ENCODE measurements around the gene PPP2R5A. TPM values are rescaled to one million over a fixed set of nuclear protein-coding genes. Genes with fewer than 3 reads are reported as not detected.
A peak's percentile ranks its signal among the peaks of the same experiment; 100 is the strongest.

PPP2R5A gene
- total RNA-seq (10 to 100 TPM; 19.9 to 26.9 TPM), polyA plus RNA-seq (ENCODE audit: insufficient read depth, low read depth, low replicate concordance) (37.8 TPM)
- long read RNA-seq, donor 1, transcript PPP2R5A-201 (13 exons, 3,128 nt), result major isoform, 6 of 6 reads
- long read RNA-seq, donor 1, partial matches to known transcripts, result 0 of 6 reads
- long read RNA-seq, donor 1, other reads (novel, unspliced or antisense), result 0 of 6 reads
- long read RNA-seq, donor 2, partial matches to known transcripts, result 0 of 2 reads
- long read RNA-seq, donor 2, other reads (novel, unspliced or antisense), result 0 of 2 reads

GRCh38 chr1:212284744-212285684, at the start of gene PPP2R5A:
Gene PPP2R5A (plus strand): TSS chr1:212285410. CDS start chr1:212286111, 701 bp downstream.
- Histone ChIP-seq H3K27ac (peak within 1 kb of the TSS; percentile 96 to 98), H3K4me1 (peaks cover 6% of the 10 kb centered on the region), H3K4me3 (peak within 1 kb of the TSS; percentile 94 to 96), H3K36me3 (ENCODE audit: low read depth, missing control alignments) (no peaks in the 10 kb centered on the region), H3K9me3 (no peaks in the 10 kb centered on the region), H3K27me3 (no peaks in the 10 kb centered on the region)
- intact Hi-C loops (cut with DNase I; ENCODE audit: low total_unique reads), result no loop called here
- DNase-seq, result peak; percentile 99
- TF ChIP-seq CTCF (IDR thresholded peaks at IDR 0.05) (peak in 1 of 3 experiments; percentile 20), POLR2A (IDR thresholded peaks at IDR 0.05) (peak; percentile 30)
- WGBS, 2 donors, result 0 to 1% methylated on average over 46 to 76 of the region's 92 CpGs

DNA sequence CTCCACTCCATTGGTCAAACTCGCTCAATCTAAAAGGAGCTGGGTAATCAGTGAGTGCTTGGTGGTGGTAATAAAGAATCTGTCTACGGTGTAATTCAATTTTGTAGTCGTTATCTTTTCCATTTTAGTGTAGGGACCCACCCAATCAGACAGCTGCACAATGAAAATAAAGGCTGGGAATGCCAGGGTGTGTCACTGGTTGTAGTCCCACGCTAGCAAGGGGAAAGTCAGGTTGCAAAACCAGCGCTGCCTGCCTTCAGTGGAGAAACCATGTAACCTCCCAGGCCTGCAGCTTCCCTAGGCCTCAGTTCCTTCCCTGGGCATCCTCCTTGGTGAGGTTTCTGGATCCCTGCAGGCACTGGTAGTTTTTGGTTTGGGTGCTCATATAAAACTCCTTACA, 49.4 kb upstream of the PPP2R5A start:
- WGBS, 2 donors, result 87 to 91% methylated on average over 5 of the region's 5 CpGs
- Histone ChIP-seq H3K9me3 (no peaks in the 10 kb centered on the region), H3K4me1 (no peaks in the 10 kb centered on the region), H3K27me3 (no peaks in the 10 kb centered on the region), H3K36me3 (ENCODE audit: low read depth, missing control alignments) (no peaks in the 10 kb centered on the region), H3K4me3 (no peak overlapping the region), H3K27ac (no peak overlapping the region)
- intact Hi-C loops (cut with DNase I; ENCODE audit: low total_unique reads), result no loop called here
- no peak for TF ChIP-seq CTCF (IDR thresholded peaks at IDR 0.05)
- no peak for TF ChIP-seq POLR2A (IDR thresholded peaks at IDR 0.05)
- DNase-seq, result no peak

GRCh38 chr1:212236664-212237220, 48.5 kb upstream of the PPP2R5A start:
- Histone ChIP-seq H3K9me3 (no peaks in the 10 kb centered on the region), H3K27me3 (no peaks in the 10 kb centered on the region), H3K4me3 (no peak overlapping the region), H3K36me3 (ENCODE audit: low read depth, missing control alignments) (no peaks in the 10 kb centered on the region), H3K27ac (no peak overlapping the region), H3K4me1 (no peaks in the 10 kb centered on the region)
- WGBS, 2 donors, result 92 to 93% methylated on average over 3 of the region's 3 CpGs
- intact Hi-C loops (cut with DNase I; ENCODE audit: low total_unique reads), result no loop called here
- TF ChIP-seq CTCF (IDR thresholded peaks at IDR 0.05) (no peak), POLR2A (IDR thresholded peaks at IDR 0.05) (no peak)
- no peak for DNase-seq

DNA sequence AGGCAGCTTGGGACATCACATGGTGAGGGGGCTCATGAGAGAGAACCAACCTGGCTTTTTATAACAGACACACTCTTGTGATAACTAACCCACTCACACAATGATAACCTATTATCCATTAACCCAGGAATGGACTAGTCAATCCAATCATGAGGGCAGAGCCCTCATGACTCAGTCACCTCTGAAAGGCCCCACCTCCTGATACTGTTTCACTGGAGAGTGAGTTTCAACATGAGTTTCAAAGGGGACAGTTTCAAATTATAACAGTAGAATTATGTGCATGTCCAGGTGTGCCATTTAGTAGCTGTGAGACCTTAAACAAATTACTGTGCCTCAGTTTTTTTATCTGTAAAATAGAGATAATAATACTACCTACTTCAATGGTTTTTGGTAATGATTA, 47.6 kb upstream of the PPP2R5A start:
- Histone ChIP-seq H3K27me3 (no peaks in the 10 kb centered on the region), H3K9me3 (no peaks in the 10 kb centered on the region), H3K27ac (no peak overlapping the region), H3K36me3 (ENCODE audit: low read depth, missing control alignments) (no peaks in the 10 kb centered on the region), H3K4me3 (no peak overlapping the region), H3K4me1 (no peaks in the 10 kb centered on the region)
- TF ChIP-seq POLR2A (IDR thresholded peaks at IDR 0.05), result no peak
- TF ChIP-seq CTCF (IDR thresholded peaks at IDR 0.05), result no peak
- DNase-seq, result no peak
- intact Hi-C loops (cut with DNase I; ENCODE audit: low total_unique reads), result no loop called here
